H9 (cell line): ENCODE results near the gene PRKAR2B. TPM values are rescaled to one million over a fixed set of nuclear protein-coding genes. Genes with fewer than 3 reads are reported as not detected.

ENCODE experiments used
- DNase-seq: peaks from one replicate; pipeline ENCODE4 v3.0.0-alpha.2; 2017
- H2AFZ ChIP-seq: one replicate; pipeline ENCODE4 v1.6.1; 2013; ENCODE audit warnings: mild to moderate bottlenecking, low read length, control low read depth, moderate library complexity
- H2AK5ac ChIP-seq: 2 replicates; pipeline ENCODE4 v1.6.1; 2013; ENCODE audit warnings: low read length, control low read depth, mixed read lengths; ENCODE audit not compliant: insufficient read length
- H2BK120ac ChIP-seq: one replicate; pipeline ENCODE4 v1.6.1; 2013; ENCODE audit warnings: low read depth, mild to moderate bottlenecking, low read length, control low read depth, inconsistent platforms; ENCODE audit not compliant: poor library complexity, severe bottlenecking
- H2BK12ac ChIP-seq: 2 replicates; pipeline ENCODE4 v1.6.1; 2013; ENCODE audit warnings: low read length, control low read depth, mixed read lengths, low read depth; ENCODE audit not compliant: insufficient read length
- H2BK15ac ChIP-seq: 2 replicates; pipeline ENCODE4 v1.6.1; 2013; ENCODE audit warnings: low read depth, low read length, control low read depth
- H2BK20ac ChIP-seq: one replicate; pipeline ENCODE4 v1.6.1; 2013; ENCODE audit warnings: low read depth, mild to moderate bottlenecking, low read length, control low read depth, inconsistent platforms; ENCODE audit not compliant: poor library complexity, severe bottlenecking
- H2BK5ac ChIP-seq: 2 replicates; pipeline ENCODE4 v1.6.1; 2013; ENCODE audit warnings: low read length, control low read depth, mixed read lengths; ENCODE audit not compliant: insufficient read length
- H3K14ac ChIP-seq: 2 replicates; pipeline ENCODE4 v1.6.1; 2013; ENCODE audit warnings: low read length, control low read depth; ENCODE audit not compliant: insufficient read depth
- H3K18ac ChIP-seq: 2 replicates; pipeline ENCODE4 v1.6.1; 2013; ENCODE audit warnings: low read depth, mild to moderate bottlenecking, mixed read lengths, low read length, control low read depth; ENCODE audit not compliant: insufficient read length
- H3K23ac ChIP-seq: 2 replicates; pipeline ENCODE4 v1.6.1; 2013; ENCODE audit warnings: low read length, control low read depth, mixed read lengths, low read depth; ENCODE audit not compliant: insufficient read length
- H3K23me2 ChIP-seq: 2 replicates; pipeline ENCODE4 v1.6.1; 2013; ENCODE audit warnings: low read depth, mild to moderate bottlenecking, mixed read lengths, low read length, control low read depth; ENCODE audit not compliant: insufficient read length, poor library complexity, severe bottlenecking
- H3K27ac ChIP-seq: 2 replicates; pipeline ENCODE4 v1.5.1; 2013; ENCODE audit warnings: low read length, control low read depth, mixed read lengths, low read depth; ENCODE audit not compliant: insufficient read length
- H3K27me3 ChIP-seq: 2 replicates; pipeline ENCODE4 v1.6.1; 2013; ENCODE audit warnings: low read length, control low read depth, inconsistent platforms; ENCODE audit not compliant: insufficient read depth
- H3K4ac ChIP-seq: 2 replicates; pipeline ENCODE4 v1.6.1; 2013; ENCODE audit warnings: low read depth, mild to moderate bottlenecking, control low read depth, inconsistent platforms, low read length, moderate library complexity
- H3K4me1 ChIP-seq: 2 replicates; pipeline ENCODE4 v1.6.1; 2013; ENCODE audit warnings: low read length, control low read depth, inconsistent platforms; ENCODE audit not compliant: insufficient read depth
- H3K4me2 ChIP-seq: 2 replicates; pipeline ENCODE4 v1.6.1; 2013; ENCODE audit warnings: low read length, control low read depth, mixed read lengths; ENCODE audit not compliant: insufficient read length, insufficient read depth
- H3K56ac ChIP-seq: 2 replicates; pipeline ENCODE4 v1.6.1; 2013; ENCODE audit warnings: low read depth, mild to moderate bottlenecking, mixed read lengths, low read length, control low read depth; ENCODE audit not compliant: insufficient read length
- H3K79me1 ChIP-seq: 2 replicates; pipeline ENCODE4 v1.6.1; 2013; ENCODE audit warnings: low read depth, mild to moderate bottlenecking, moderate library complexity, low read length, control low read depth, inconsistent platforms; ENCODE audit not compliant: insufficient read depth, poor library complexity, severe bottlenecking
- H3K79me2 ChIP-seq: 2 replicates; pipeline ENCODE4 v1.6.1; 2013; ENCODE audit warnings: low read length, control low read depth, inconsistent platforms; ENCODE audit not compliant: insufficient read depth
- H3K9ac ChIP-seq: 2 replicates; pipeline ENCODE4 v1.6.1; 2013; ENCODE audit warnings: low read length, control low read depth, mixed read lengths; ENCODE audit not compliant: insufficient read length; ENCODE audit errors: extremely low read depth
- H3K9me3 ChIP-seq: one replicate; pipeline ENCODE4 v1.6.1; 2013; ENCODE audit warnings: low read depth, low read length, inconsistent platforms; ENCODE audit not compliant: control insufficient read depth
- H3T11ph ChIP-seq: one replicate; pipeline ENCODE4 v1.6.1; 2013; ENCODE audit warnings: mild to moderate bottlenecking, low read length, control low read depth, inconsistent platforms
- H4K20me1 ChIP-seq: one replicate; pipeline ENCODE4 v1.6.1; 2013; ENCODE audit not compliant: control insufficient read depth, insufficient read length, insufficient read depth
- H4K5ac ChIP-seq: 2 replicates; pipeline ENCODE4 v1.6.1; 2013; ENCODE audit warnings: low read depth, mild to moderate bottlenecking, mixed read lengths, low read length, control low read depth; ENCODE audit not compliant: insufficient read length
- H4K8ac ChIP-seq: replicated peaks from 2 replicates; pipeline ENCODE4 v1.6.1; 2013; ENCODE audit warnings: low read length, control low read depth, mixed read lengths, low read depth; ENCODE audit not compliant: insufficient read length
- H4K91ac ChIP-seq: 2 replicates; pipeline ENCODE4 v1.6.1; 2013; ENCODE audit warnings: low read depth, mild to moderate bottlenecking, moderate library complexity, mixed read lengths, low read length, control low read depth; ENCODE audit not compliant: insufficient read length
- H3K27ac Mint-ChIP-seq, 3 experiments: 2 replicates in 2 of 3; 3 replicates in 1 of 3; pipeline ENCODE4 v1.8.0; 2020 to 2021; ENCODE audit warnings: mixed read lengths in 3 of 3, mild to moderate bottlenecking in 1 of 3, moderate library complexity in 1 of 3
- H3K27me3 Mint-ChIP-seq: 2 replicates; pipeline ENCODE4 v1.8.0; 2021; ENCODE audit warnings: low read depth, mild to moderate bottlenecking, moderate library complexity, mixed read lengths
- H3K36me3 Mint-ChIP-seq, 3 experiments: 2 replicates in 2 of 3; 3 replicates in 1 of 3; pipeline ENCODE4 v1.8.0; 2020 to 2021; ENCODE audit warnings: low read depth in 3 of 3, mixed read lengths in 3 of 3; ENCODE audit not compliant: insufficient read depth in 1 of 3
- H3K4me1 Mint-ChIP-seq, 2 experiments: 2 replicates each; pipeline ENCODE4 v1.8.0; 2020; ENCODE audit warnings: mixed read lengths in 2 of 2
- H3K4me3 Mint-ChIP-seq, 2 experiments: 2 replicates in 1 of 2; 3 replicates in 1 of 2; pipeline ENCODE4 v1.8.0; 2020 to 2021; ENCODE audit warnings: mild to moderate bottlenecking in 2 of 2, mixed read lengths in 2 of 2, moderate library complexity in 1 of 2
- H3K9me3 Mint-ChIP-seq, 2 experiments: 2 replicates in 1 of 2; 3 replicates in 1 of 2; pipeline ENCODE4 v1.8.0; 2020; ENCODE audit warnings: mild to moderate bottlenecking in 2 of 2, mixed read lengths in 2 of 2, moderate library complexity in 1 of 2
- CTCF ChIP-seq: fragments of 200-600 bp; sonication (generic); conservative IDR thresholded peaks from 3 replicates; pipeline ENCODE4 v1.8.0; 2021; ENCODE audit warnings: antibody characterized with exemption, mild to moderate bottlenecking
- WGBS: extraction: QIAGEN DNeasy Blood & Tissue Kit; methylation state at CpG from one replicate; pipeline ENCODE4 v1.1.7; 2013; ENCODE audit warnings: missing lambda C conversion rate, low lambda C conversion rate, mixed read lengths; ENCODE audit not compliant: insufficient read length; ENCODE audit errors: extremely low coverage; 5-methylcytosine and 5-hydroxymethylcytosine counted together
- total RNA-seq: library from RNA; stranded (reverse); gene quantifications from 2 replicates; pipeline ENCODE4 v1.2.1, GENCODE V29; 2021

The PRKAR2B gene
- total RNA-seq, 1 experiment from 2014 or later, result 16.6 TPM

GRCh38 chr7:107075863-107076574 is 31.5 kb downstream of the PRKAR2B start:
- no peaks in the 10 kb centered on the region for H3K4me1 ChIP-seq
- WGBS, result no CpG with 5 or more reads among the region's 6 CpGs
- no peak overlapping the region for H3K4ac ChIP-seq

More at GRCh38 chr7:107075863-107076574, 31.5 kb downstream of the PRKAR2B start:
- Histone ChIP-seq H2BK20ac (no peak overlapping the region), H4K20me1 (no peaks in the 10 kb centered on the region), H3K27me3 (no peaks in the 10 kb centered on the region), H2BK5ac (no peak overlapping the region), H2AFZ (no peak overlapping the region), H3K79me2 (no peaks in the 10 kb centered on the region), H3K27ac (no peak overlapping the region), H3K18ac (no peak overlapping the region), H3K23me2 (no peaks in the 10 kb centered on the region), H2BK120ac (no peak overlapping the region), H3K56ac (no peak overlapping the region), H3K14ac (no peak overlapping the region), H2AK5ac (no peak overlapping the region), H3K79me1 (no peaks in the 10 kb centered on the region), H4K5ac (no peak overlapping the region), H2BK12ac (no peak overlapping the region), H3K9me3 (no peaks in the 10 kb centered on the region), H3T11ph (no peak overlapping the region), H3K4me2 (no peak overlapping the region), H4K8ac (no peak overlapping the region), H3K23ac (no peak overlapping the region), H2BK15ac (no peak overlapping the region), H4K91ac (no peak overlapping the region), H3K9ac (no peak overlapping the region)
- Mint-ChIP-seq H3K36me3 (peaks cover 2 to 6% (median 2%) of the 10 kb centered on the region in 3 experiments; a peak in 3 of 7 replicates), H3K4me3 (no peak overlapping the region), H3K9me3 (no peaks in the 10 kb centered on the region), H3K27me3 (no peaks in the 10 kb centered on the region), H3K4me1 (peaks cover 9 to 12% of the 10 kb centered on the region in 2 experiments), H3K27ac (0 out of 7 replicates have a peak overlapping the region, but pooled peaks of 1 of the 3 experiments have one; percentile 19)
- no peak for DNase-seq
- no peak for TF ChIP-seq CTCF
